ENCODE results near the gene NUP93. TPM values are rescaled to one million over a fixed set of nuclear protein-coding genes. Genes with fewer than 3 reads are reported as not detected.

Gene NUP93
- total and polyA plus RNA-seq, 2 of the 8 experiments (the other 6 are each of a cell fraction or from before 2014, with no cell fraction given) = 147 to 201 TPM

DNA sequence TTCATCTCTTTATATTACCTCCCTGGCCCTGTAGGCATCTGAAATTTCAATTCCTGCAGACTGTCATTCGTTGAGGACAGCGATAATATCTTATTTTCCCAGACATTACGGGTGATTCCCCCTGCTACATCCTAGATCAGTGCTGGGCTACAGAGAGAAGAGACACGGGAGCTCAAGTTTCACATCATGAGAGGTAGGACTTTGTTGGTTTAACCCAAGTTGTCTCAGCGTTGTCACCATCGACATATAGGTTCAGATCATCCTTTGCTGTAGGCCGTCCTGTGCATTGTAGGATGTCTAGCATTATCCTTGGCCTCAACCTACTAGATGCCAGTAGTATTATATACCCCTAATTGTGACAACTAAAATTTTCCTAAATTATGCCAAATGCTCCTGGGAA lies 28.4 kb upstream of the NUP93 start (continued):
- TF ChIP-seq POU5F1 (IDR thresholded peaks at IDR 0.05; ENCODE audit: low read depth, low read length) = no peak
- TF ChIP-seq TAF1 (IDR thresholded peaks at IDR 0.05; ENCODE audit: low read depth, low read length) = no peak

Data from H1 (cell line).